ENCODE measurements around the gene FSHR. TPM values are rescaled to one million over a fixed set of nuclear protein-coding genes. Genes with fewer than 3 reads are reported as not detected.

The FSHR gene
- total and polyA plus RNA-seq, 2 of the 8 experiments (the other 6 are each of a cell fraction or from before 2014, with no cell fraction given) = not detected

GRCh38 chr2:49003201-49003600, 151.1 kb downstream of the FSHR start (continued):
- TF ChIP-seq CHD7 (IDR thresholded peaks at IDR 0.05; ENCODE audit: insufficient replicate concordance, low read length) (no peak), EP300 (IDR thresholded peaks at IDR 0.05; ENCODE audit: borderline replicate concordance in 1 of 2, low read depth in 2 of 2, low read length in 2 of 2) (no peak)
